ENCODE data around the gene PPIL1. TPM values are rescaled to one million over a fixed set of nuclear protein-coding genes. Genes with fewer than 3 reads are reported as not detected.

PPIL1 gene
- total and polyA plus RNA-seq, 2 of the 13 experiments (the other 11 are each of a cell fraction or from before 2014, with no cell fraction given): 74.2 to 144 TPM

- TF ChIP-seq HOXA9 (CRISPR knock-in tag; IDR thresholded peaks at IDR 0.05; ENCODE audit: borderline replicate concordance): no peak
- peak; percentile 63 for TF ChIP-seq ZFX (CRISPR knock-in tag; IDR thresholded peaks at IDR 0.05; ENCODE audit: low read depth)
- peak; percentile 64 for TF ChIP-seq PHF5A (CRISPR knock-in tag; IDR thresholded peaks at IDR 0.05; ENCODE audit: low read depth, unreplicated experiment)
- no peak for TF ChIP-seq HIVEP1 (CRISPR knock-in tag; IDR thresholded peaks at IDR 0.05)
- peak; percentile 71; the same call in 1 of the 2 replicates for TF ChIP-seq ZSCAN9 (CRISPR knock-in tag; IDR thresholded peaks at IDR 0.05; ENCODE audit: borderline replicate concordance)
- TF ChIP-seq PAXIP1 (CRISPR knock-in tag; conservative IDR thresholded peaks at IDR 0.05): peak; percentile 98
- no peak for TF ChIP-seq ZNF558 (CRISPR knock-in tag; IDR thresholded peaks at IDR 0.05; ENCODE audit: borderline replicate concordance)
- TF ChIP-seq NKX3-1 (CRISPR knock-in tag; IDR thresholded peaks at IDR 0.05): 0 out of 2 replicates have a peak, but pooled peaks have one; percentile 28
- no peak for TF ChIP-seq ZBTB2 (CRISPR knock-in tag; IDR thresholded peaks at IDR 0.05; ENCODE audit: low read depth)
- no peak for TF ChIP-seq RAD51 (IDR thresholded peaks at IDR 0.05; ENCODE audit: borderline replicate concordance)
- TF ChIP-seq HNRNPUL1 (IDR thresholded peaks at IDR 0.05; ENCODE audit: low read depth, low read length): no peak
- 0 out of 2 replicates have a peak, but pooled peaks have one; percentile 10 for TF ChIP-seq TBX3 (IDR thresholded peaks at IDR 0.05; ENCODE audit: borderline replicate concordance)
- no peak for TF ChIP-seq GPN1 (CRISPR knock-in tag; IDR thresholded peaks at IDR 0.05; ENCODE audit: borderline replicate concordance)
- TF ChIP-seq ZNF18 (CRISPR knock-in tag; IDR thresholded peaks at IDR 0.05; ENCODE audit: insufficient replicate concordance): no peak
- peak; percentile 59; the same call in 1 of the 2 replicates for TF ChIP-seq PPARG (CRISPR knock-in tag; conservative IDR thresholded peaks at IDR 0.05)
- no peak for TF ChIP-seq ZNF598 (CRISPR knock-in tag; IDR thresholded peaks at IDR 0.05; ENCODE audit: borderline replicate concordance)
- TF ChIP-seq CCAR2 (optimal IDR thresholded peaks at IDR 0.05; ENCODE audit: low read depth, low read length): no peak
- no peak for TF ChIP-seq ZNF337 (CRISPR knock-in tag; IDR thresholded peaks at IDR 0.05; ENCODE audit: borderline replicate concordance, low read depth)
- TF ChIP-seq ZFP82 (CRISPR knock-in tag; IDR thresholded peaks at IDR 0.05; ENCODE audit: borderline replicate concordance): no peak
- TF ChIP-seq CHD2 (IDR thresholded peaks at IDR 0.05; ENCODE audit: low read depth, low read length): no peak
- no peak; the same call in 1 of the 2 replicates for TF ChIP-seq ATF6 (CRISPR knock-in tag; conservative IDR thresholded peaks at IDR 0.05)
Measured at GRCh38 chr6:36829919-36830544, 44.6 kb downstream of the PPIL1 start (continued).

Measured in HepG2 (cell line).